ENCODE measurements around the gene LARGE1. TPM values are rescaled to one million over a fixed set of nuclear protein-coding genes. Genes with fewer than 3 reads are reported as not detected.
A peak's percentile ranks its signal among the peaks of the same experiment; 100 is the strongest.

The LARGE1 gene
- total and polyA plus RNA-seq, 2 of the 13 experiments (the other 11 are each of a cell fraction or from before 2014, with no cell fraction given), result 8.4 to 11.0 TPM

- BruUV-seq (replicated peaks), result no TSS peak
- Histone ChIP-seq H3K27me3 (ENCODE audit: control insufficient read depth in 1 of 2, insufficient read depth in 2 of 2, low read length in 2 of 2) (no peaks in the 10 kb centered on the region), H4K20me1 (ENCODE audit: insufficient read depth, low read length) (no peaks in the 10 kb centered on the region), H2AFZ (ENCODE audit: low read length) (no peak overlapping the region), H3K27ac (ENCODE audit: extremely low read length, insufficient read depth, low read length) (peak overlapping the region; percentile 5), H3K4me2 (ENCODE audit: low read depth, low read length) (no peak overlapping the region), H3K36me3 (replicated peaks in 1 of 2; ENCODE audit: control insufficient read depth in 1 of 2, insufficient read depth in 2 of 2, low read length in 2 of 2) (peaks cover 0 to 2% of the 10 kb centered on the region in 2 experiments; a peak in 3 of 5 replicates), H3K4me1 (ENCODE audit: insufficient read depth, low read length) (peaks cover 86% of the 10 kb centered on the region), H3K9me3 (ENCODE audit: low read length) (0 out of 2 replicates have a peak, but pooled peaks cover 5% of the 10 kb centered on the region), H3K79me2 (ENCODE audit: insufficient read depth, low read length) (no peaks in the 10 kb centered on the region), H3K4me3 (replicated peaks in 1 of 3; ENCODE audit: insufficient read depth in 1 of 3, low read depth in 2 of 3, low read length in 3 of 3) (no peak overlapping the region), H3K9ac (ENCODE audit: insufficient read depth, low read depth, low read length) (no peak overlapping the region)
- intact Hi-C loops (cut with micrococcal nuclease; ENCODE audit: unreplicated experiment), result no loop called here
- ChIA-PET CTCF (ENCODE audit: low intra/inter-chr PET ratio, low total read pairs) (no interaction called here), POLR2A (interaction anchor here (1.2 to 8.1 kb wide), 2 partner anchors 19 to 57 kb away, joined by 5 to 68 read pairs; no protein-coding TSS in a partner anchor)
- in situ Hi-C loops (cut with HindIII; ENCODE audit: extremely low pct_ligation_motif_present, low pct_unique_long_range_greater_than_20kb), result loop anchor here (25.0 kb wide), 1 partner anchor 390 kb away; the partner anchor contains the start of gene LARGE1
- 96% methylated on average over 9 of the region's 9 CpGs for WGBS (ENCODE audit: low lambda C conversion rate)
- ATAC-seq, result no peak
- no peak for DNase-seq (ENCODE audit: low spot score)
- no peak for FAIRE-seq
- no peak for TF ChIP-seq KDM3A (CRISPR knock-in tag; IDR thresholded peaks at IDR 0.05; ENCODE audit: low read depth)
- no peak for TF ChIP-seq NCOA1 (CRISPR knock-in tag; IDR thresholded peaks at IDR 0.05)
- TF ChIP-seq ZBTB46 (CRISPR knock-in tag; IDR thresholded peaks at IDR 0.05; ENCODE audit: borderline replicate concordance), result no peak
- no peak for TF ChIP-seq GATAD1 (CRISPR knock-in tag; IDR thresholded peaks at IDR 0.05)
- TF ChIP-seq TSC22D2 (CRISPR knock-in tag; IDR thresholded peaks at IDR 0.05; ENCODE audit: borderline replicate concordance), result no peak
- no peak for TF ChIP-seq ZNF30 (CRISPR knock-in tag; IDR thresholded peaks at IDR 0.05)
- TF ChIP-seq SMYD3 (CRISPR knock-in tag; IDR thresholded peaks at IDR 0.05), result no peak
- TF ChIP-seq, protein P1, sequence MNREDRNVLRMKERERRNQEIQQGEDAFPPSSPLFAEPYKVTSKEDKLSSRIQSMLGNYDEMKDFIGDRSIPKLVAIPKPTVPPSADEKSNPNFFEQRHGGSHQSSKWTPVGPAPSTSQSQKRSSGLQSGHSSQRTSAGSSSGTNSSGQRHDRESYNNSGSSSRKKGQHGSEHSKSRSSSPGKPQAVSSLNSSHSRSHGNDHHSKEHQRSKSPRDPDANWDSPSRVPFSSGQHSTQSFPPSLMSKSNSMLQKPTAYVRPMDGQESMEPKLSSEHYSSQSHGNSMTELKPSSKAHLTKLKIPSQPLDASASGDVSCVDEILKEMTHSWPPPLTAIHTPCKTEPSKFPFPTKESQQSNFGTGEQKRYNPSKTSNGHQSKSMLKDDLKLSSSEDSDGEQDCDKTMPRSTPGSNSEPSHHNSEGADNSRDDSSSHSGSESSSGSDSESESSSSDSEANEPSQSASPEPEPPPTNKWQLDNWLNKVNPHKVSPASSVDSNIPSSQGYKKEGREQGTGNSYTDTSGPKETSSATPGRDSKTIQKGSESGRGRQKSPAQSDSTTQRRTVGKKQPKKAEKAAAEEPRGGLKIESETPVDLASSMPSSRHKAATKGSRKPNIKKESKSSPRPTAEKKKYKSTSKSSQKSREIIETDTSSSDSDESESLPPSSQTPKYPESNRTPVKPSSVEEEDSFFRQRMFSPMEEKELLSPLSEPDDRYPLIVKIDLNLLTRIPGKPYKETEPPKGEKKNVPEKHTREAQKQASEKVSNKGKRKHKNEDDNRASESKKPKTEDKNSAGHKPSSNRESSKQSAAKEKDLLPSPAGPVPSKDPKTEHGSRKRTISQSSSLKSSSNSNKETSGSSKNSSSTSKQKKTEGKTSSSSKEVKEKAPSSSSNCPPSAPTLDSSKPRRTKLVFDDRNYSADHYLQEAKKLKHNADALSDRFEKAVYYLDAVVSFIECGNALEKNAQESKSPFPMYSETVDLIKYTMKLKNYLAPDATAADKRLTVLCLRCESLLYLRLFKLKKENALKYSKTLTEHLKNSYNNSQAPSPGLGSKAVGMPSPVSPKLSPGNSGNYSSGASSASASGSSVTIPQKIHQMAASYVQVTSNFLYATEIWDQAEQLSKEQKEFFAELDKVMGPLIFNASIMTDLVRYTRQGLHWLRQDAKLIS (CRISPR knock-in tag; IDR thresholded peaks at IDR 0.05), result no peak
- no peak for TF ChIP-seq AGO1 (IDR thresholded peaks at IDR 0.05; ENCODE audit: low read depth, low read length, poor library complexity, severe bottlenecking)
- TF ChIP-seq, protein P2, sequence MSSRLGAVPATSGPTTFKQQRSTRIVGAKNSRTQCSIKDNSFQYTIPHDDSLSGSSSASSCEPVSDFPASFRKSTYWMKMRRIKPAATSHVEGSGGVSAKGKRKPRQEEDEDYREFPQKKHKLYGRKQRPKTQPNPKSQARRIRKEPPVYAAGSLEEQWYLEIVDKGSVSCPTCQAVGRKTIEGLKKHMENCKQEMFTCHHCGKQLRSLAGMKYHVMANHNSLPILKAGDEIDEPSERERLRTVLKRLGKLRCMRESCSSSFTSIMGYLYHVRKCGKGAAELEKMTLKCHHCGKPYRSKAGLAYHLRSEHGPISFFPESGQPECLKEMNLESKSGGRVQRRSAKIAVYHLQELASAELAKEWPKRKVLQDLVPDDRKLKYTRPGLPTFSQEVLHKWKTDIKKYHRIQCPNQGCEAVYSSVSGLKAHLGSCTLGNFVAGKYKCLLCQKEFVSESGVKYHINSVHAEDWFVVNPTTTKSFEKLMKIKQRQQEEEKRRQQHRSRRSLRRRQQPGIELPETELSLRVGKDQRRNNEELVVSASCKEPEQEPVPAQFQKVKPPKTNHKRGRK (CRISPR knock-in tag; IDR thresholded peaks at IDR 0.05), result no peak
- TF ChIP-seq MYNN (CRISPR knock-in tag; IDR thresholded peaks at IDR 0.05; ENCODE audit: low read depth), result no peak
- no peak for TF ChIP-seq ZFP36 (IDR thresholded peaks at IDR 0.05; ENCODE audit: borderline replicate concordance, low read depth, low read length, partially characterized antibody)
- no peak for TF ChIP-seq ZMYM4 (CRISPR knock-in tag; IDR thresholded peaks at IDR 0.05)
- TF ChIP-seq ATM (IDR thresholded peaks at IDR 0.05; ENCODE audit: borderline replicate concordance), result no peak
- no peak for TF ChIP-seq ZNF343 (CRISPR knock-in tag; IDR thresholded peaks at IDR 0.05)
- TF ChIP-seq PITX1 (CRISPR knock-in tag; IDR thresholded peaks at IDR 0.05), result no peak
- no peak for TF ChIP-seq CBX1 (IDR thresholded peaks at IDR 0.05; ENCODE audit: low read depth)
- TF ChIP-seq TAF1 (CRISPR knock-in tag; IDR thresholded peaks at IDR 0.05), result no peak
Observed at GRCh38 chr22:33521879-33522665, 398.2 kb downstream of the LARGE1 start.
